Caco-2 (cell line): ENCODE measurements around the gene BRSK1. TPM values are rescaled to one million over a fixed set of nuclear protein-coding genes. Genes with fewer than 3 reads are reported as not detected.

Source experiments
- BruUV-seq: library from RNA; stranded (reverse); fragments of 400-500 nt; replicated peaks from 2 replicates; lab custom pipeline; 2021; lab: Mats Ljungman, UMichigan
- CTCF ChIA-PET: fragments of 300-600 bp; sonication (Branson Sonifier 250); formaldehyde crosslinking; loops from one replicate; lab custom pipeline; 2022; ENCODE audit warnings: antibody characterized with exemption; lab: Charles Lee
- POLR2A ChIA-PET: fragments of 300-600 bp; sonication (Branson Sonifier 250); formaldehyde crosslinking; loops from one replicate; lab custom pipeline; 2022; ENCODE audit warnings: antibody characterized with exemption; lab: Charles Lee
- DNase-seq, 2 experiments: peaks; one replicate each; pipeline versions ENCODE4 v3.0.0 to v3.0.0-alpha.2; 2020 to 2022
- H3K27me3 ChIP-seq: replicated peaks from 2 replicates; pipeline ENCODE4 v1.6.0; 2011; ENCODE audit warnings: low read length; ENCODE audit not compliant: control insufficient read depth, insufficient read depth
- H3K36me3 ChIP-seq: 2 replicates; pipeline ENCODE4 v1.5.1; 2011; ENCODE audit warnings: low read length; ENCODE audit not compliant: control insufficient read depth, insufficient read depth
- H3K4me1 ChIP-seq: fragments of 250-450 bp; sonication (Bioruptor Pico); 2 replicates; pipeline ENCODE4 v1.5.1; 2020; ENCODE audit warnings: mild to moderate bottlenecking
- H3K4me3 ChIP-seq: 2 replicates; pipeline ENCODE4 v1.5.1; 2011; ENCODE audit warnings: low read depth, mild to moderate bottlenecking, control low read depth, low read length
- H3K9me3 ChIP-seq: fragments of 250-450 bp; sonication (Bioruptor Pico); 2 replicates; pipeline ENCODE4 v1.5.1; 2020; ENCODE audit warnings: mild to moderate bottlenecking, moderate library complexity
- H3K27ac Mint-ChIP-seq: one replicate; pipeline ENCODE4 v1.8.0; 2022; ENCODE audit warnings: mixed read lengths; ENCODE audit not compliant: unreplicated experiment
- H3K27me3 Mint-ChIP-seq: one replicate; pipeline ENCODE4 v1.8.0; 2022; ENCODE audit warnings: mixed read lengths; ENCODE audit not compliant: insufficient read depth, unreplicated experiment
- H3K36me3 Mint-ChIP-seq: one replicate; pipeline ENCODE4 v1.8.0; 2022; ENCODE audit warnings: mild to moderate bottlenecking, mixed read lengths; ENCODE audit not compliant: insufficient read depth, unreplicated experiment
- H3K4me1 Mint-ChIP-seq: one replicate; pipeline ENCODE4 v1.8.0; 2022; ENCODE audit warnings: low read depth, mixed read lengths; ENCODE audit not compliant: unreplicated experiment
- H3K4me3 Mint-ChIP-seq: one replicate; pipeline ENCODE4 v1.8.0; 2022; ENCODE audit warnings: mild to moderate bottlenecking, moderate library complexity, mixed read lengths; ENCODE audit not compliant: unreplicated experiment
- H3K9me3 Mint-ChIP-seq: one replicate; pipeline ENCODE4 v1.8.0; 2022; ENCODE audit warnings: mixed read lengths; ENCODE audit not compliant: unreplicated experiment
- intact Hi-C: fragments of 100-400 bp; cut with micrococcal nuclease; formaldehyde crosslinking; loops from one replicate; pipeline ENCODE4 v1.10.0; 2022; ENCODE audit not compliant: unreplicated experiment
- total RNA-seq: library from RNA; stranded (reverse); gene quantifications from 2 replicates; pipeline ENCODE4 v1.2.3, GENCODE V29; 2022
- TF ChIP-seq, protein P1 (sequence below), 2 experiments: fragments of 200-600 bp in 1 of 2; IDR thresholded peaks; 1 replicate in 1 of 2; 2 replicates in 1 of 2; pipeline versions ENCODE4 v1.5.1 to v1.8.0; 2011 to 2022; ENCODE audit warnings: antibody characterized with exemption in 1 of 2, control low read depth in 1 of 2, inconsistent platforms in 1 of 2, low read depth in 1 of 2, low read length in 1 of 2, mild to moderate bottlenecking in 1 of 2, moderate library complexity in 1 of 2; ENCODE audit not compliant: insufficient read depth in 1 of 2, severe bottlenecking in 1 of 2, unreplicated experiment in 1 of 2

BRSK1 gene
- total RNA-seq, 1 experiment from 2014 or later = 28.6 TPM

DNA sequence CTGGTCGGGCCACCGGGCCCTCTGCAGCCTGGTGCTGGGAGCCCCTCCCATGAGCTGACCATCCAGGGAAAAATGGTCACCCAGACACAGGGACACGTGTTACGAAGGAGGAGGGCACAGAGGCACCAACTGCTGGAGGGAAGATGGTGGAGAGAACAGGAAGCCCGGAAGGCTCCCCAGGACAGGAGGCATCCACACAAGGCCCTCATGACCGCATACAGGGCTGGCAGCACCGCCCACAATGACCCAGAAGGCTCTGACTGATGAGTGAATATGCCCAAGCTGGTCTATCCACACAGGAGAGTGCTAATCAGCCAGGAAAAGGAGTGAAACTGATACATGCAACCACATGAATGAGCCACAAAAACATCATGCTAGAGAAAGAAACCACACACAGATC lies 41.3 kb upstream of the BRSK1 start:
- Histone ChIP-seq H3K27me3 (no peaks in the 10 kb centered on the region), H3K4me3 (no peak overlapping the region), H3K9me3 (no peaks in the 10 kb centered on the region), H3K36me3 (peaks cover 16% of the 10 kb centered on the region), H3K4me1 (no peaks in the 10 kb centered on the region)
- POLR2A ChIA-PET = no interaction called here
- no TSS peak for BruUV-seq
- intact Hi-C loops = no loop called here
- no peak for DNase-seq
- TF ChIP-seq, protein P1, sequence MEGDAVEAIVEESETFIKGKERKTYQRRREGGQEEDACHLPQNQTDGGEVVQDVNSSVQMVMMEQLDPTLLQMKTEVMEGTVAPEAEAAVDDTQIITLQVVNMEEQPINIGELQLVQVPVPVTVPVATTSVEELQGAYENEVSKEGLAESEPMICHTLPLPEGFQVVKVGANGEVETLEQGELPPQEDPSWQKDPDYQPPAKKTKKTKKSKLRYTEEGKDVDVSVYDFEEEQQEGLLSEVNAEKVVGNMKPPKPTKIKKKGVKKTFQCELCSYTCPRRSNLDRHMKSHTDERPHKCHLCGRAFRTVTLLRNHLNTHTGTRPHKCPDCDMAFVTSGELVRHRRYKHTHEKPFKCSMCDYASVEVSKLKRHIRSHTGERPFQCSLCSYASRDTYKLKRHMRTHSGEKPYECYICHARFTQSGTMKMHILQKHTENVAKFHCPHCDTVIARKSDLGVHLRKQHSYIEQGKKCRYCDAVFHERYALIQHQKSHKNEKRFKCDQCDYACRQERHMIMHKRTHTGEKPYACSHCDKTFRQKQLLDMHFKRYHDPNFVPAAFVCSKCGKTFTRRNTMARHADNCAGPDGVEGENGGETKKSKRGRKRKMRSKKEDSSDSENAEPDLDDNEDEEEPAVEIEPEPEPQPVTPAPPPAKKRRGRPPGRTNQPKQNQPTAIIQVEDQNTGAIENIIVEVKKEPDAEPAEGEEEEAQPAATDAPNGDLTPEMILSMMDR (IDR thresholded peaks at IDR 0.05; ENCODE audit: insufficient read depth in 1 of 2, low read depth in 1 of 2, low read length in 1 of 2, severe bottlenecking in 1 of 2, unreplicated experiment in 1 of 2) = no peak
- Mint-ChIP-seq H3K4me3 (no peak overlapping the region), H3K27me3 (no peaks in the 10 kb centered on the region), H3K27ac (no peak overlapping the region), H3K36me3 (peaks cover 67% of the 10 kb centered on the region), H3K9me3 (no peaks in the 10 kb centered on the region), H3K4me1 (no peaks in the 10 kb centered on the region)
- CTCF ChIA-PET = no interaction called here

DNA sequence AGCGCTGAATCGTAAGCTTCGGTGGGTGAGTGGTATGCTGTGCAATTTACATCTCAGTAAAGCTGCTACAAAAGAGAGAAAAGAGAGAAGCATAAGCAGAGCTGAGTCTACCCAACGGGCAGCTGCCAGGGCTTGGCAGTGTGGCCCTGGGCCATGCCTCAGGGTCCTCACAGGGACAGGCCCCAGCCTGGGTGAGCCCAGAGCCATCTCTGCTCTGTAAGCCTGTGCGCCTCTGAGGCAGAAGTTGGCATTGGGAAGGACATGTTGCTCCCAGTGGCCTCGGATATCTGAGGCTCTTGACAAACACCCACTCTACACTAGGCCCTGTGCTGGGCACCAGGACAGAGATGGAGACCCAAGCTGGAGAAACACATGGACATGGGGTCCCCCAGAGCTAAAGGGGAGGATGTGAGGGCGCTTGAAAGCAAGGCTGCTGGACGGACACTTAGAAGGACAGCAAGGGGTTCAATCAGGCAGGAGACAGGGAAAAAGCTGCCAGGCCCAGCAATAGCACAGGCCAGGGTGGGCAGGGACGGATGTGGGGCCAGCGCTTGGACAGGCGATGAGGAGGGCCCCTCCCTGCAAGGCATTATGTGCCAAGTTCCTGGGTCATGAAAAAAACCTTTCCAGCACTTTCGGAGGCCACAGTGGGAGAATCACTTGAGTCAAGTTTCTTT lies 39.7 kb upstream of the BRSK1 start:
- H3K36me3 Mint-ChIP-seq = peaks cover 52% of the 10 kb centered on the region
- no peaks in the 10 kb centered on the region for H3K27me3 ChIP-seq
- no TSS peak for BruUV-seq
- H3K27ac Mint-ChIP-seq = no peak overlapping the region
- no peaks in the 10 kb centered on the region for H3K9me3 ChIP-seq
- H3K4me3 ChIP-seq = no peak overlapping the region
- H3K27me3 Mint-ChIP-seq = no peaks in the 10 kb centered on the region
- ChIA-PET POLR2A (no interaction called here), CTCF (no interaction called here)
- no peak overlapping the region for H3K4me3 Mint-ChIP-seq
- H3K4me1 ChIP-seq = no peaks in the 10 kb centered on the region
- peaks cover 12% of the 10 kb centered on the region for H3K36me3 ChIP-seq
- TF ChIP-seq, protein P1 (IDR thresholded peaks at IDR 0.05; ENCODE audit: insufficient read depth in 1 of 2, low read depth in 1 of 2, low read length in 1 of 2, severe bottlenecking in 1 of 2, unreplicated experiment in 1 of 2) = no peak
- no peak for DNase-seq
- H3K9me3 Mint-ChIP-seq = no peaks in the 10 kb centered on the region
- H3K4me1 Mint-ChIP-seq = no peaks in the 10 kb centered on the region
- intact Hi-C loops = no loop called here

DNA sequence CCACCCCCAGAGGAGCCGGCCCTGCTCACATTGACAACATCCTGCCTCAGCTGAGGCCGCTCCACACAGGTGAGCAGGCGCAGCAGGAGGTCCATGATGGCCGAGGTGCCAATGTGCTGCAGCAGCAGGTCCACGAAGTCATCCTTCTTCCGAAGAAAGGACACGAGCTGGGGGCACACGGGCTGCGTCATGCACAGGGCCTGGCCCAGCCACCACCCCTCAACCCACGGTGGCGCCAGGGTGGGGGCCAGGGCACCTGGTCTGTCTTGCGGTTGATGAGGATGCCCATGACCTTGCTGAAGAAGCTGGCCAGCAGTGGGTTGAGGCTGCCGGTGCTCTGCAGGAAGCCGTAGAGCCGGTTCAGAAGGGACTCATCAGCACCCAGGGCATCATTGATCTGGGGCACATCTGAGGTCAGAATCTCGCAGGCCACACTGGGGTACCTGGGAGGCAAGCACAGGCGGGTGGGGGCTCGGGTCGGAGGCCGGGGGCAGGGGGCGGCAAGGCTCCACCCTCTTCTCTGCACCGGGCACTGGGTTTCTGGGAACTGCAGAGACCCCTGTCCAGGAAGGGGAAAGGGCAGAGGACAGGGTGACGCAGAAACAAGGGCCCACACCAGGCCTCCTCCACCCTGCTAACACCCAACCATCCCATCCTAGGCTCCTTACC lies 38.4 kb upstream of the BRSK1 start:
- no peaks in the 10 kb centered on the region for H3K27me3 ChIP-seq
- no peak overlapping the region for H3K4me3 ChIP-seq
- Mint-ChIP-seq H3K4me3 (no peak overlapping the region), H3K36me3 (peaks cover 53% of the 10 kb centered on the region), H3K27me3 (no peaks in the 10 kb centered on the region), H3K9me3 (no peaks in the 10 kb centered on the region), H3K27ac (no peak overlapping the region), H3K4me1 (no peaks in the 10 kb centered on the region)
- TF ChIP-seq, protein P1 (IDR thresholded peaks at IDR 0.05; ENCODE audit: insufficient read depth in 1 of 2, low read depth in 1 of 2, low read length in 1 of 2, severe bottlenecking in 1 of 2, unreplicated experiment in 1 of 2) = no peak
- POLR2A ChIA-PET = no interaction called here
- CTCF ChIA-PET = interaction anchor here (0.7 kb wide), 1 partner anchor 361 kb away, joined by 3 read pairs; no protein-coding TSS in a partner anchor
- no peaks in the 10 kb centered on the region for H3K9me3 ChIP-seq
- no peaks in the 10 kb centered on the region for H3K4me1 ChIP-seq
- H3K36me3 ChIP-seq = peaks cover 9% of the 10 kb centered on the region
- intact Hi-C loops = no loop called here
- no TSS peak for BruUV-seq
- DNase-seq = no peak
